Effector CD4-positive, alpha-beta T cell (primary cell): ENCODE data around the gene SPATA31D1. TPM values are rescaled to one million over a fixed set of nuclear protein-coding genes. Genes with fewer than 3 reads are reported as not detected.
"Not testable (repeated sequence)": the region's sequence is repeated elsewhere in the genome, so short reads cannot be mapped to it uniquely, and the experiment has no call there.

Experiments used
- DNase-seq: peaks from one replicate; pipeline ENCODE4 v3.0.0-alpha.2; 2020
- total RNA-seq: gene quantifications from one replicate; lab custom pipeline; 2026; lab: John Stamatoyannopoulos, UW

Gene SPATA31D1
- not detected for total RNA-seq

GRCh38 chr9:81988472-81988871 is at the start of gene SPATA31D1:
Gene SPATA31D1, plus strand, starts transcription at chr9:81988772. Its CDS starts 47 bp downstream, at chr9:81988819.
- not testable (repeated sequence) for DNase-seq

- not testable (repeated sequence) for DNase-seq
Measured at GRCh38 chr9:81943393-81943792, 45.2 kb upstream of the SPATA31D1 start, which contains the start of gene SPATA31D3. Gene SPATA31D3, plus strand, starts transcription at chr9:81943500. Its CDS starts 86 bp downstream, at chr9:81943586.

GRCh38 chr9:81948650-81949049 is 39.9 kb upstream of the SPATA31D1 start:
- not testable (repeated sequence) for DNase-seq

- no peak for DNase-seq
Measured at GRCh38 chr9:81953096-81953495, 35.5 kb upstream of the SPATA31D1 start.

GRCh38 chr9:81955625-81956024 is 32.9 kb upstream of the SPATA31D1 start:
- no peak for DNase-seq

- DNase-seq: no peak
Measured at GRCh38 chr9:81964218-81965171, 24.1 kb upstream of the SPATA31D1 start.

GRCh38 chr9:81968026-81968425 is 20.5 kb upstream of the SPATA31D1 start:
- no peak for DNase-seq

- no peak for DNase-seq
Measured at GRCh38 chr9:81969971-81970370, 18.6 kb upstream of the SPATA31D1 start.

GRCh38 chr9:81971727-81972126 is 16.8 kb upstream of the SPATA31D1 start:
- DNase-seq: no peak

GRCh38 chr9:81974764-81975163 is 13.8 kb upstream of the SPATA31D1 start:
- no peak for DNase-seq

GRCh38 chr9:81976351-81976750 is 12.2 kb upstream of the SPATA31D1 start:
- no peak for DNase-seq

- DNase-seq: no peak
Measured at GRCh38 chr9:81979196-81979595, 9.4 kb upstream of the SPATA31D1 start.

GRCh38 chr9:81980568-81980967 is 8.0 kb upstream of the SPATA31D1 start:
- no peak for DNase-seq

- no peak for DNase-seq
Measured at GRCh38 chr9:81981883-81982282, 6.7 kb upstream of the SPATA31D1 start.

GRCh38 chr9:81984928-81985327 is 3.6 kb upstream of the SPATA31D1 start:
- no peak for DNase-seq

GRCh38 chr9:81986051-81986450 is 2.5 kb upstream of the SPATA31D1 start:
- DNase-seq: no peak

- no peak for DNase-seq
Measured at GRCh38 chr9:81989700-81990099, 1.1 kb downstream of the SPATA31D1 start.

- DNase-seq: no peak
Measured at GRCh38 chr9:81993656-81994055, 5.1 kb downstream of the SPATA31D1 start.

GRCh38 chr9:81999806-82000205 is 11.2 kb downstream of the SPATA31D1 start:
- DNase-seq: no peak

- no peak for DNase-seq
Measured at GRCh38 chr9:82010711-82011110, 22.1 kb downstream of the SPATA31D1 start.

GRCh38 chr9:82011133-82011532 is 22.6 kb downstream of the SPATA31D1 start:
- no peak for DNase-seq

- no peak for DNase-seq
Measured at GRCh38 chr9:82012276-82012675, 23.7 kb downstream of the SPATA31D1 start.

GRCh38 chr9:82020331-82020730 is 31.8 kb downstream of the SPATA31D1 start:
- DNase-seq: no peak

- DNase-seq: no peak
Measured at GRCh38 chr9:82021198-82021597, 32.6 kb downstream of the SPATA31D1 start.
